Sigmoid colon (tissue), 4 donors: Measurements from ENCODE around the gene RTKN2.
"Not testable (repeated sequence)": the region's sequence is repeated elsewhere in the genome, so short reads cannot be mapped to it uniquely, and the experiment has no call there.

Experiments
- CTCF ChIP-seq, 4 experiments: fragments of 450-650 bp in 3 of 4; fragments of 200-600 bp in 1 of 4; IDR thresholded peaks; one replicate each; pipeline ENCODE4 v1.5.1; 2016 to 2019; ENCODE audit warnings: antibody characterized with exemption in 4 of 4, mild to moderate bottlenecking in 3 of 4, moderate library complexity in 2 of 4
- POLR2AphosphoS5 ChIP-seq, 4 donors: sonication (generic); formaldehyde crosslinking; IDR thresholded peaks; one replicate each; pipeline ENCODE4 v1.6.1; 2017; ENCODE audit warnings: antibody characterized with exemption in 4 of 4

- not testable (repeated sequence) for TF ChIP-seq CTCF, POLR2AphosphoS5 (IDR thresholded peaks at IDR 0.05)
These were observed 27.1 kb downstream of the RTKN2 start for GRCh38 chr10:62241521-62241920.
